GM18499 (cell line): ENCODE measurements around the gene HCFC1R1.
"Not testable (repeated sequence)": the region's sequence is repeated elsewhere in the genome, so short reads cannot be mapped to it uniquely, and the experiment has no call there.

ENCODE experiments used
- ATAC-seq: cut with Tn5 transposase; IDR thresholded peaks from one replicate; pipeline ENCODE4 v1.9.1; 2021; ENCODE audit warnings: moderate number of reproducible peaks; ENCODE audit not compliant: insufficient read depth, unreplicated experiment

HCFC1R1 gene, protein sequence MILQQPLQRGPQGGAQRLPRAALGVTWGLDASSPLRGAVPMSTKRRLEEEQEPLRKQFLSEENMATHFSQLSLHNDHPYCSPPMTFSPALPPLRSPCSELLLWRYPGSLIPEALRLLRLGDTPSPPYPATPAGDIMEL

DNA sequence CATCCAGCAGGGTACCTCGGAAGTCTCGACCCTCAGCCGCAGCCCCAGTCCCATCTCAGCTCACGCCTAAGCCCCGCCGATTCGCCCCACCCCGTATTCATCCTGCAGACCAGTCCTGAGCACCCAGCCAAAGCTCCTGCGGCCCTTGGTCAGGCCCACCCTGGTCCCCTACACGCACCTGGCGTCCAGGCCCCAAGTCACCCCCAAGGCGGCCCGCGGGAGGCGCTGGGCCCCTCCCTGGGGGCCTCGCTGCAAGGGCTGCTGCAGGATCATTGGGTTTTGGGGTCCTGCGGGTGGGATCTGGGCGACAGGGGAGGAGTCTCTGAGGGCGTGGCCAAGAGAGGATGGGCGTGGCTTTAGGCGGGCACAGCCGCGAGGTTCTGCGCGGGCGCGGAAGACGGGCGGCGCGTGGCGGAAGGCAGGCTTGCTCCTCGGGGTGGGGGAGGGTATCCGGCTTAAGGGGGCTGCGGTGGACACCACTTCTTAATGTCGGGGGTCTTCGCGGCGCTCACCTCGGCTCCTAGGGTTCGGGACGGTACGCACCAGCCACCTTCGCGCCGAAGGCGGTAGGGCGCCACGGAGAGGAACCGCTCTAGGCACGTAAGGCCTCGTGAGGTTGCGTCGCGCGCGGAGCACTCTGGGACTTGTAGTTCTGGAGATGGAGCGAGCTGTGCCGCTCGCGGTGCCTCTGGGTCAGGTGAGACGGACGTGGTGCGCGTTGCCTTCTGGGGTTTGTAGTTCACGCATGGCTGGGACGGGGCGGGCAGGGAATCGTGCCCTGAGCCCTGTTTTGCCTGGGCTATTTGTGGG, at the start of gene HCFC1R1, which contains the start of gene THOC6:
HCFC1R1 (minus strand) TSS at position 274 of the 810 bp plus-strand sequence; CDS start at position 273, 1 bp downstream.
THOC6 (plus strand) TSS at position 367 of the 810 bp plus-strand sequence; CDS start at position 659, 292 bp downstream.
- ATAC-seq = peak; percentile 43

DNA sequence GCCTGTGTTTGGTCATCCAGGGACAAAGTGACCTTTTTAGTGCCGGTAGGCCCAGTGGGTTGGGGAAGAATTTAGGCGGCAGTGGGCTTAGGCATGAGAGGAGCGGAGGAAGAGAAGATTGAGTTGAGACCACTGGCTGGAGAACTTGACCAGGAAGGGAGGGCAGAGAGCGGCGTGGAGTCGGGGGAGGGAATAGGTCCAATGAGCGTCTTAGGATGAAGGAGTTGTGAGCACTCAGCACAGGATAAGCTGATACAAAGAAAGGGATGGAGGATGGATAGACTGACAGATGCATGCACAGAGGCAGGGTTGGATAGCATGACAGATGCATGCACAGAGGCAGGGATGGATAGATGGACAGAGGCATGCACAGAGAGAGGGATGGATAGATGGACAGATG, 49.7 kb upstream of the HCFC1R1 start:
- no peak for ATAC-seq

DNA sequence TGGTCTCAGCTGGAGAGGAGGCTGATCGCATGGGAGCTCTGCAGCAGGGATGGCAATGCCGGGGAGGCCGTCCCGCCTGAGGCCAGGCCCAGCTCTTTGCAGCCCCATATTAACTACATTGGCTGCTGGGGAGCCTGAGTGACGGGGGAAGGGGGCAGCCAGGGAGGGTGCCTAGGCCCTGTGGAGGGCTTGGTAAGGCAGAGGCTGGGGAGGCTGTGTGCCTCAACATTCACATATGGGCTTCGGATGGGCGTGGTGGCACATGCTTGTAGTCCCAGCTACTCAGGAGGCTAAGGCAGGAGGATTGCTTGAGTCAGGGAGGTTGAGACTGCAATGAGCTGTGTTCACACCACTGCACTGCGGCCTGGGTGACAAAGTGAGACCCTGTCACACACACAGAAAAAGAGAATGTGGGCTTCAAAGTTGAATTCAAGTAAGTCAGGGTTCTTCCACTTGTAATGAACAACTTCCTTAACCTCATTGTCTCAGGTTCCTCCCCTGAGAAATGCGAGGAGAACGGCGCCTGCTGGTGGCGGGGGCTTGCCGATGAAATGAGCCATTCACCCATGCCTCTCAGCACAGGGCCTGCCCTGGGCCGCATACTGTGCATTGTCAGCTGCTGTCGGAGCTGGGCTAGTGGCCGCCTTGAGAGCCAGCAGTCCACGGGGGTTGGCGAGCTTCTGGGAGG, 49.0 kb upstream of the HCFC1R1 start:
- not testable (repeated sequence) for ATAC-seq

DNA sequence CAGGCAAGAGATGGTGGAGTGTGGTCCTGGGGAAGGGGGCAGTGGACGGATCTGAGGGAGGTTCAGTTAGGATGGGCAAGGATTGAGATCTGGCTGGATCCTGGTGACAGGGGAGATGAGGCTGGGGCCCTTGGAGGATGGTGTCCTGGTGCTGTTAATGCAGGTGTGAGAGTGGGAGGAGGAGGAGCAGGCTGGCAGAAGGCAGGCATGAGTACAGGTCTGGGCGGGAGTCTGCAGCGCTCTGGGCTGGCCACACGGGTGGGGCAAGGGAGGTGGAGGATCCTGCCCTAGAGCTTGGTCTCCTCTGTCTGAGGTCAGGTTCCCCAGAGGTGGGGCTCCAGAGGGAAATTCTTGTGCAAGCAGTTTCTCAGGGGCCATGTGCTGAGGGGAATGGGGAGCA, 48.4 kb upstream of the HCFC1R1 start:
- not testable (repeated sequence) for ATAC-seq

DNA sequence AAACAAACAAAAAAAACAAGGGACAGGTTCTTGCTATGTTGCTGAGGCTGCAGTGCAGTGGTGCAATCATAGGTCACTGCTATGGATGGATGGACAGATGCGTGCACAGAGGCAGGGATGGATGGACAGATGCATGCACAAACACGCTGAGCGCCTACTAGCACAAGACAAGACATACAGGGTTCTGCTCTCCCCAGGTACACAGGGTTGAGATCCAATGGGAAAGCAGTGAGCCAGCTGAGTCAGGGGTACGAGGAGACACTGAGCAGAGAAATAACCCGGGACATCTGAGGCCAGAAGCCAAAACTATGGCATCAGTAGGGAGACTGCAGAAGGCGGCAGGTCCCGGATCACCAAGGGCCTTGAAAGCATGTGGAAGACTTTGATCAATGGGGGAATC, 47.9 kb upstream of the HCFC1R1 start:
- ATAC-seq = no peak

DNA sequence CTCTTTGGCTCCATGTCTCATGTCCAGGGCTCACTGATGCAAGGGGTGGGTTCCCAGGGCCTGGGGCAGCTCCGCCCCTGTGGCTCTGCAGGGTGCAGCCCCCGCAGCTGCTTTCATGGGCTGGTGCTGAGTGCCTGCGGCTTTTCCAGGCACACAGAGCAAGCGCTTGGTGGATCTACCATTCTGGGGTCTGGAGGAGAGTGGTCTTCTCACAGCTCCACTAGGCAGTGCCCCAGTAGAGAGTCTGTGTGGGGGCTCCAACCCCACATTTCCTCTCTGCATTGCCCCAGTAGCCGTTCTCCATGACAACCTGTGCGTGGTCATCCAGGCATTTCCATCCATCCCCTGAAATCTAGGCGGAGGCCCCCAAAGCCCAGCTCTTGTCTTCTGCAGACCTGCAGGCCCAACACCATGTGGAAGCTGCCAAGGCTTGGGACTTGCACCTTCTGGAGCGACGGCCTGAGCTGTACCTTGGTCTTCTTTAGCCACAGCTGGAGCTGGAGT, 46.9 kb upstream of the HCFC1R1 start:
- no peak for ATAC-seq

DNA sequence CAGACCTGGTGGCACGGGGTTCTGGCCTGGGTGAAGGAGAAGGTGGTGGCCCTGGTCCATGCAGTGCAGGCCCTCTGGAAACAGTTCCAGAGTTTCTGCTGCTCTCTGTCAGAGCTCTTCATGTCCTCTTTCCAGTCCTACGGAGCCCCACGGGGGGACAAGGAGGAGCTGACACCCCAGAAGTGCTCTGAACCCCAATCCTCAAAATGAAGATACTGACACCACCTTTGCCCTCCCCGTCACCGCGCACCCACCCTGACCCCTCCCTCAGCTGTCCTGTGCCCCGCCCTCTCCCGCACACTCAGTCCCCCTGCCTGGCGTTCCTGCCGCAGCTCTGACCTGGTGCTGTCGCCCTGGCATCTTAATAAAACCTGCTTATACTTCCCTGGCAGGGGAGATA, 45.4 kb upstream of the HCFC1R1 start:
- ATAC-seq = not testable (repeated sequence)

DNA sequence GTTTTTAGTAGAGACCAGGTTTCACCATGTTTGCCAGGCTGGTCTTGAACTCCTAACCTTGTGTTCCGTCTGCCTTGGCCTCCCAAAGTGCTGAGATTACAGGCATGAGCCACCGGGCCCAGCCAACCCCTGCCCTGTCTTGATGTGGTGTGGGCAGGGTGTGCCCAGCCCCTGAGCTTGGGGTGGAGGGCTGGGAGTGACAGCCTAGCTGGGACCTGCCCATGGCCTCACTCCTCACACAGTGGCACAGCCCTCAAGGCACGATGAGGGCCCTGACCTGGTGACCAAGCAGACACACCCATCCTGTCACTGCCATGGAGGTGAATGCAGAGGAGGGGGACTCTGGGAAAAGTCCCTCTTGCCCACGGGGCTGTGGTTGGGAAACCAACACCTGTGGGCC, 44.7 kb upstream of the HCFC1R1 start:
- ATAC-seq = no peak

DNA sequence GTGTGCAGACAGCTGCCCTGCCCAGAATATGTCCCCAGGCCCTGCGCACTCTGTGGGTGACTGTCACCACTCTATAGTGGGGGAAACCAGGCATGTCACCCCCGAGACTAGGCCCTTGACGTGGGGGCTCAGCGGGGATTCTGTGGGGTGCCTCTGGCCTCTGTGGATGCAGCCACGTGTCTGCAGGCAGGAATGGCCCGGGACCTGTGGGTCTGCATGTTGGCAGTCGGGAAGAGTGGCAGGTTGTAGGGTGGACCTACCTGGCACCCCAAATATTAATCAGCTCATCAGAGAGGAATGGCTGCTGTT, 42.7 kb upstream of the HCFC1R1 start:
- ATAC-seq = no peak

DNA sequence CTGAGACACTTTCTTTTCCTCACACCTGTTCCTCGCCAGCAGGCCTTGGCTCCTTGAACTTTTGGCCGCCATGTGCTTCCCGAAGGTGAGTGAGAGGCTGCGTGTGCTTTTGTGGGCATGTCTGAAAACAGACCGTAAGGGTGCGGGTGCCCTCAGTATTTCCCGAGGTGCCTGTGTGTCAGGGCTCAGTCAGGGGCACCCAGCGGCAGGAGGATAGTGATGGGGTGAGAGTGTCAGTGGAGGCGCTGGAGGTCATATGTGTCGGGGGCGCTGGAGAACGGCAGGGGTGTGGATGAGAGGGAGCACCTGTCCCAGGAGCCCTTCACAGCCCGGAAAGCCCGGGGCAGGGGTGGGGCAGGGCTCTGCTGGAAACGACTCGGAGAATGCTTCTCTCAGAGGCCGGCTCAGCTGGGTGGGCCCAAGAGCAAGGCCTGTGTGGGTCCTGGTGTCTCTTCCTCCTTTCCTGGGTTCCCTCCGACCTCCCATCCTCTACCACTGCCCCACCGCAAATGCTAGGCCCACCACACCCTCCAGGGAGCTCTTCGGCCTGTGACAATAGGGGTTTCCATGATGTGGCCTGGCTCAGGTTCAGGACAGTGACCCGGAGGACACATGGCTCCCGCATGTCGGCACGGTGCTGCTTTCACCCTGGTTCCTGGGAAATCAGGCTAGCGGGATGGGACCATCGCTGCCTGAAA, 42.1 kb upstream of the HCFC1R1 start:
- ATAC-seq = no peak

DNA sequence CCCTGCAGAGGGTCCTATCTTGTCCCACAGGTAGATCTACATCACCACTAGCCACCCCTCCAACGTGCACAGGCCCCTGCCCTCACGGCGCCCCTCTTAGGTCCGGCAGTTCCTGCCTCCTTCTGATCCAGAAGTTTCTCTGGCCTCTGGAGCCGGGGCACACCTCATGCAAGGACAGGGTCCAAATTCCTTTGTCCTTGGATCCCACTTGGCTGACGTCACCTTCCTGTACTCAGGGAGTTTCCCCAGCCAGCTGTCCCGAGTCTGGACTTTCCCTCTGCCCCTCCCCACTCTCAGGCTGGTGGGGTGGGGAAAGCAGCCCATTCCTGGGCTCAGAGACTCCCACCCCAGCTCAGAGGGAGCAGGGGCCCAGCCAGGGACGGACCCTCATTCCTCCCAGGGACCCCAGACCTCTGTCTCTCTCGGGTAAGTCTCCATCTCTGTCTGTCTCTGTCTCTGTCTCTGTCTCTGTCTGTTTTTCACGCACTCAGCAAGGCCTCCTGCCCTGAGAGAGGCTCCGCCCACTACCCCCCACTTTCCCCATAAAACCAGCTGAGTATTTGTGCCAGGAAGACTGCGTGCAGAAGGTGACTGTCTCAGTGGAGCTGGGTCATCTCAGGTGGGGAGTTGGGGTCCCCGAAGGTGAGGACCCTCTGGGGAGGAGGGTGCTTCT, 41.5 kb upstream of the HCFC1R1 start, which contains the start of gene IL32:
IL32 (plus strand) TSS at position 572 of the 673 bp plus-strand sequence. CDS start 172 bp downstream, outside the sequence.
- no peak for ATAC-seq

DNA sequence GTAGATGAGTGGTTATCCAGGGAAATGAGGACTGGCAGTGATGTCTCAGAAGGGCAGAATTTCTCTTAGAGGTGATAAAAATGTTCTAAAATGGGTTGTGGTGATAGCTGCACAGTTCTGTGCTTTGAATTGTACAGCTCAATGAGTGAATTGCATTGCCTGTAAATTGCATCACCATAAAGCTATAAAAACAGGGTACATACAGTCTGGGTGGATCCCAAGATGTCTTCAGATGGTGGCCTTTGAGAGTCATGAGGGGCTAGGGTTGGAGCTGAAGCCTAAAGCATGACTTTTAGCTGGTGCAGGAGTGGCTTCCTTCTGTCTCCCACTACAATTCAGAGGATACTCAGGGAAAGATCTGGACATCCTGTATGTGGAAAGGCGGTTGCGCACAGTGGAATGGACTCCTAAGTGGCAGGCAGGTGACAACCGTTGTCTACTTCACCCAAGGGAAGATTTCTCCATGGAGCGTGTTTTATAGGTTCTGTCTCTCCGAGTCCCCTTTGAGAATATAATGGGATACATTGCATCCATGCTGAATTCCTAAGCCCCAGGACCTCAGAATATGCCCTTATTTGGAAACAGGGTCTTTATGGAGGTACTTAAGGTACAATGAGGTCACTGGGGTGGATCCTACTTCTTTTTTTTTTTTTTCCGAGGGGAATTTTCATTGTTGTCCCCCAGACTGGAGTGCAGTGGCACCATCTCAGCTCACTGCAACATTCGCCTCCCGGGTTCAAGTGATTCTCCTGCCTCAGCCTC, 40.1 kb upstream of the HCFC1R1 start:
- ATAC-seq = no peak

DNA sequence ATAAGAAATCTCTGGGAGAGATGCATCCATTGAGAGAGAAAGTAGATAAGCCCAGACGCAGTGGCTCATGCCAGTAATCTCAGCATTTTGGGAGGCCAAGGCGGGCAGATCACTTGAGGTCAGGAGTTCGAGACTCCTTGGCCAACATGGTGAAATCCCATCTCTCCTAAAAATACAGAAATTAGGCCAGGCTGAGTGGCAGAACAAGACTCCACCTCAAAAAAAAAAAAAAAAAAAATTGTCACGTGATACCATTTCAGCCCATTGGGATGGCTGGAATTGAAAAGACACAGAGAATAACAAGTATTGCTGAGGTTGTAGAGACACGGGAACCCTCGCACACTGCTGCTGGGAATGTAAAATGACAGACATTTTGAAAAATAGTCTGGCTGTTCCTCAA, 38.8 kb upstream of the HCFC1R1 start:
- ATAC-seq = no peak

DNA sequence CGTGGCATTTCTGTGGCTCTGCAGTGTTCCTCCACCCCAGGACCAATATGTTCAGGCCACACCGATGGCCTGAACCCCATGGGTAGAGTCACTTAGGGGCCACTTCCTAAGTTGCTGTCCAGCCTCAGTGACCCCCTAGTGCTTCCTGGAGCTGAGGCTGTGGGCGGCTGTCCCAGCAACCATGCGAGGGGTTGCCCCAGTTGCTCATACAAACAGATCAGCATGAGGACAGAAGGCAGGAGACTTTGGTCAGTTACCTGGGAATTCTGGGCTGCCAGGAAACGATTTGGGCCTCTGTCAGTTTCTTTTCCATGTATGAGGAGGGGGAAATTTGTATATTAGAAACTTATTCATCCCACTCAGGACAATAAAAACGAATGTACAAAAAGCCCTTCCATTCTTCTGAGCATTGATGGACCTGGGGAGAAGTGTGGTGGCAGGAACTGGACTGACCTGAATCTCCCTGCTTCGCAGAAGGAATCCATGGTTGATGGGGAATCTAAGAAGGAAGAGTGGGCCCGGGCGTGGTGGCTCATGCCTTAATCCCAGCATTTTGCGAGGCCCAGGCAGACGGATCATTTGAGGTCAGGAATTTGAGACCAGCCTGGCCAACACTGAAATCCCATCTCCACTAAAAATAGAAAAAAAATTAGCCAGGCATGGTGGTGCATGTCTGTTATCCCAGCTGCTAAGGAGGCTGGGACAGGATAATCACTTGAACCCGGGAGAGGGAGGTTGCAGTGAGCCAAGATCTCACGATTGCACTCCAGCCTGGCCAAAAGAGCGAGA, 36.8 kb upstream of the HCFC1R1 start:
- no peak for ATAC-seq

DNA sequence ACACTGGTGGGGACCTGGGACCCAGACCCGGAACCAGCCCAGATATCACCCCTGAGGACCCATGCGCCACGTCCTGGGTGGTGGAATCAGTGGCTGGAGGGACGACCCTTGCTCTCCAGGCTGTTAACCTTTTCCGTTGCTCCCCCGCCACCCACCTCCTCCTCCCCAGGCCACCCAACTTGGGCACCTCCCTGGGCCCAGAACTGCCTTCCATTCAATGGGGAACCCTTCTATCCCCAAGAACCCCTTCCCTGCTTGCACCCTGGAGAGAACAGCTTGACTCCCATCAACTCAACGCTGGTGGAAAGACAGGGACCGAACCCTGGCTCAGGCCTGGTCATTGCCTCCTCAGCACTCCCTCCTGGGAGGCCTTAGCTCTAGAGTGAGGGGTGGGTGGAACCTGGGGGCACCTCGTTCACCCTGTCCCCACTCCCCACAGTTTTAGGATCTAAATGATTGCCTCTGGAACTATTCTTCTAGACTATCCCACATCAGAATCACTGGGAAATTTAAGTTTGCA, 36.0 kb upstream of the HCFC1R1 start:
- no peak for ATAC-seq

DNA sequence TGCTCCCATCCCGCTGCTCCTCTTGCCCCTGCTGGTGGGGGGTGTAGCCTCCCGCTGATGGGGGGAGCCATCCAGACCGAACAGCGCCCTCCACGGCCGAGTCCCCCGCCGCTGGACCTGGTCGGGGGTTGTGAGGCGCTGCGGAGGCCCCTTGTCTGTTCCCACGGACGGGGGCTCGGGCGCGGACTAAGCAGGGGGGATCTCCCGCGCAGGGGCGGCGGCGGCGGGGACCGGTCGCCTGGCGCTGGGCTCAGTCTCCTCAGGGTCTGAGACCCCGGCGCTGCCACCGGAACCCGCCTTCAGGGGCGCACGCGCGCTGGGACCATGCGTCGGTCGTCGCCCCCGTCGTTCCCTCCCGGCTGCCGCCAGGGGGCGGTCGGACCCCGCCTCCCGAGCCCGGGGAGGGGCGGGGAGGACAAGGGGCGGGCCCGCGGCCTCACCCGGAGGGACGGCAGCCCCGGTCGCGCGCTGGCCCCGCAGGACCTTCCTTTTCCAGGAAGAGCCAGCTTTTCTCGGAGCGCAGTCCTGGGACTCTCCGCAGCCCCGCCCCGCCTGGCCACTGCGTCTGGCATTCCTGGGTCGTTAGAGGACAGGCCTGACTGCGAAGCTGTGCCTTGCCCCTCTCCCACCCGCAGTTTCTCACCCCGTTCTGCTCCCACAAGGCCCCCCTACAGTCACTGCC, 35.4 kb upstream of the HCFC1R1 start:
- no peak for ATAC-seq

DNA sequence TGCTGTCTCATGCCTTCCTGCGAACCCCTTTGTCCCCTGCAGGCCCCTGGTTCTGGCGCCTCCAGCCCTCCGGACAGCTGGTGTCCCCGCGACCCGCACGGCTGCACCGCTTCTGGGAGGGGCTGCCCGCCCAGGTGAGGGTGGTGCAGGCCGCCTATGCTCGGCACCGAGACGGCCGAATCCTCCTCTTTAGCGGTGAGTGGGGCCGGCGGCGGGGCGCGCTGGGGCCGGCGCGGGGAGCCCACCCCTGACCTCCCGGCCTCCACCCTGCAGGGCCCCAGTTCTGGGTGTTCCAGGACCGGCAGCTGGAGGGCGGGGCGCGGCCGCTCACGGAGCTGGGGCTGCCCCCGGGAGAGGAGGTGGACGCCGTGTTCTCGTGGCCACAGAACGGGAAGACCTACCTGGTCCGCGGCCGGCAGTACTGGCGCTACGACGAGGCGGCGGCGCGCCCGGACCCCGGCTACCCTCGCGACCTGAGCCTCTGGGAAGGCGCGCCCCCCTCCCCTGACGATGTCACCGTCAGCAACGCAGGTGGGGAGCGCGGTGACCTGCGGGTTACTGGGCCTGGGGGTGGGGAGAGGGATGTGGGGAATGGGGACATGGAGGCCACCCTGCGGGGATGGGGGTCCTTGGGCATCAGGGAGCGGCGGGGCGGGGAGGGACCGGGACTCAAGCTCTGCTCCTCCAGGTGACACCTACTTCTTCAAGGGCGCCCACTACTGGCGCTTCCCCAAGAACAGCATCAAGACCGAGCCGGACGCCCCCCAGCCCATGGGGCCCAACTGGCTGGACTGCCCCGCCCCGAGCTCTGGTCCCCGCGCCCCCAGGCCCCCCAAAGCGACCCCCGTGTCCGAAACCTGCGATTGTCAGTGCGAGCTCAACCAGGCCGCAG, 34.6 kb upstream of the HCFC1R1 start:
- ATAC-seq = no peak
